Measurements from ENCODE around the gene LLGL2.

The LLGL2 gene

GRCh38 chr17:75552425-75553294, 27.2 kb downstream of the LLGL2 start:
- peak; percentile 73 for DNase-seq (ENCODE audit: low read depth)

- no peak for DNase-seq (ENCODE audit: low read depth)
Observed at GRCh38 chr17:75553295-75554110, 28.0 kb downstream of the LLGL2 start.

DNA sequence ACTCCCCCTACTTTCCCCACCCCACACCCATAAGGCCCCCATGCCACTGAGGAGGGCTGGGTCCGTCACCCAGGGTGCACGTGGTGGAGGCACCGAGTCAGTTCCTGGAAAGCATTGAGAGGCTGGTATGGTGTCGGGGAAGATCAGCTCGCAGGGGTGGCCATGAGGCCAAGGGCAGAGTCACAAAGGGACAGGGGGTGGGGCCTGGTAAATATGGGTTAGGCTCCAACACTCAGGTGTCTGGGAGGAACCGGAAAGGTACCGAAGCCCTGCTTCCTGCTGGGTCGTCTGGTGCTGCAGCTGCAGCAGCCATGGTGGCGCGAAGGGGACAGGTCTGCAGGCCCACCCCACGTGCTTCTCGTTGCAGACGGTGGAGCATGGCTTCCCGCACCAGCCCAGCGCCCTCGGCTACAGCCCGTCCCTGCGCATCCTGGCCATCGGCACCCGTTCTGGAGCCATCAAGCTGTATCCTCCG, 30.2 kb downstream of the LLGL2 start:
- no peak for DNase-seq (ENCODE audit: low read depth)

DNA sequence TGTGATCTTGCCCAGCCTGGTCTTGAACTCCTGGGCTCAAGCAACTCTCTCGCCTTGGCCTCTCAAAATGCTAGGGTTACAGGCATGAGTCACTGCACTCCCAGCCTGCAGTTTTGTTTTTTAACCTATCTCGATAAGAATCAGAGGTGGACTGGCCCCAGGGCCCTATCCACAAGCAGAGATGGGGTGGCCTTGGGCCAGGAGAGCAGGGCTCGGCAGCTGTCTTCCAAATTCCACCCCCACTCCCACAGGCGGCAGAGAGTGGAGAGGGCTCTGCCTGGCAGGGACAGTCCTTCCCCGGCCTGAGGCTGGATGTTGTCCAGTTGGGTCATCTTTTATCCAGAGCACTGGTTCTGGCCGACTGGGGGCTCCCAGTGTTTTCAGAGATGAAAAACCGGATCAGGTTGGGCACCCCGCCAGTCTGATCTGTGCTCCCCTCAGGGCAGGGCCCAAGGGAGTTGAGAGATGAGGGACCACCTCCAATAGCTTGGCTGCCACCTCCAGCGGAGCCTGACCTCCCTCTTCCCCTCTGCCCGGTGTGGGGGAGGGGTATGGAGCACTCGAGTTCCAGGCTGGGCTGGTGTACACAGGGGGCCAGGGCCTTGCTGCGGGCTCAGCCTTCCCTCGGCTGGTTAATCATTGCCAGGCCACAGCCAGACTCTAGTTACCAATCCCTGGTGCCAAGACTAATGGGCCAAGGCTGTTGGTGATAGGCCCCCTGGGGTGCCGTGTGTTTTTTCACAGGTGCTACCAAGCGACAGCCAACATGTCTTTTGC, 31.8 kb downstream of the LLGL2 start:
- DNase-seq (ENCODE audit: low read depth): peak; percentile 71

- no peak for DNase-seq (ENCODE audit: low read depth)
Observed at GRCh38 chr17:75557852-75558665, 32.6 kb downstream of the LLGL2 start.

DNA sequence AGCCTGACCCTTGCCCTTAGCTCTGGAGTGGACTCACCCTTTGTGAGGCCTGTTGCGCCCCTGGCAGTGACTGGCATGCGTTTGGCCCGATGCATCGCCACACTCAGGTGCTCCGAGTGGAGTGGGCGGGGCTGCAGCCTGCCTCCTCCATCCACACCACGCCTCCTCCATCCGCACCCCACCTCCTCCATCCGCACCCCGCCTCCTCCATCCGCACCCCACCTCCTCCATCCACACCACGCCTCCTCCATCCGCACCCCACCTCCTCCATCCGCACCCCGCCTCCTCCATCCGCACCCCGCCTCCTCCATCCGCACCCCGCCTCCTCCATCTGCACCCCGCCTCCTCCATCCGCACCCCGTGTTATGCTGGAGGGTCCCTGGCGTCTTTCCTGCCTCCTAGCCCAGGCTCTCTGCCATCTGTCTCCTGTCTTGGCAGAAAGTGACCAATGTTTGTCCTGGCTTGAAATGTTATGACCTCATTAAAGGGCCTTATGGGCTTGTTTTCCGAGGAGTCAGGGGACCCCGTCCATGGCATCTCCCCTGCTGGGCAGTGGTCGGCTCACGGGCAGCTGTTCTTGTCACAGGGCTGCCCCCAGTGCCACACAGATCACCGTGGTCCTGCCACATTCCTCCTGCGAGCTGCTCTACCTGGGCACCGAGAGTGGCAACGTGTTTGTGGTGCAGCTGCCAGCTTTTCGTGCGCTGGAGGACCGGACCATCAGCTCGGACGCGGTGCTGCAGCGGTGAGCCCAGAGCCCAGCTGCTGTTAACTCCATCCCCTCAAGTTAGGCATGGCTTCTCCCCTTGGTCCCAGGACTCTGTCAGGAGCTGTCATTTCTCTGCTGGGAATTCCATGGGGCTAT, 33.4 kb downstream of the LLGL2 start:
- DNase-seq (ENCODE audit: low read depth): no peak

- DNase-seq (ENCODE audit: low read depth): no peak
Observed at GRCh38 chr17:75559958-75560533, 34.5 kb downstream of the LLGL2 start.

- peak; percentile 35 for DNase-seq (ENCODE audit: low read depth)
Observed at GRCh38 chr17:75561927-75562603, 36.6 kb downstream of the LLGL2 start.

GRCh38 chr17:75563063-75563758, 37.7 kb downstream of the LLGL2 start:
- no peak for DNase-seq (ENCODE audit: low read depth)

- DNase-seq (ENCODE audit: low read depth): no peak
Observed at GRCh38 chr17:75564195-75564594, 38.7 kb downstream of the LLGL2 start.

- peak; percentile 56 for DNase-seq (ENCODE audit: low read depth)
Observed at GRCh38 chr17:75565066-75565465, 39.6 kb downstream of the LLGL2 start.

GRCh38 chr17:75565618-75566017, 40.1 kb downstream of the LLGL2 start:
- no peak for DNase-seq (ENCODE audit: low read depth)

DNA sequence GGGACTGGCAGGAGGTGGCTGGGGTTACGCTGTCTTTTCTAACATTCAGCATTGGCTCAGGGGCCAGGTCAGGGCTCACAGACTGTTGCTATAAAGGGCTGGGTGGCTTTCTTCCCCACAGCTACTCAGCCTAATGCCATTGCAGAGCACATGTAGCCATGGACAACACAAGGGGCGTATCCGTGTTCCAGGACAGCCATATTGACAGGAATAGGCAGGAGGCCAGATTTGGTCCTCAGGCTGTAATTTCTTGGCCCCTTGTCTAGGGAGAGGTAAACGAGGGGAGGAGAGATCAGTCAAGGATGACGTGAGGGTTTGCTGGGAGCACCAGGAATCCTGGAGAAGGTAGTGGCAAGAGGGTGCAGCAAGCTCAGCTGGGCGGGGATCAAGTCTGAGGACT, 40.9 kb downstream of the LLGL2 start:
- no peak for DNase-seq (ENCODE audit: low read depth)

GRCh38 chr17:75566834-75567233, 41.3 kb downstream of the LLGL2 start:
- DNase-seq (ENCODE audit: low read depth): no peak

GRCh38 chr17:75568412-75569255, 43.1 kb downstream of the LLGL2 start:
- DNase-seq (ENCODE audit: low read depth): no peak

- DNase-seq (ENCODE audit: low read depth): no peak
Observed at GRCh38 chr17:75570034-75570676, 44.7 kb downstream of the LLGL2 start.

DNA sequence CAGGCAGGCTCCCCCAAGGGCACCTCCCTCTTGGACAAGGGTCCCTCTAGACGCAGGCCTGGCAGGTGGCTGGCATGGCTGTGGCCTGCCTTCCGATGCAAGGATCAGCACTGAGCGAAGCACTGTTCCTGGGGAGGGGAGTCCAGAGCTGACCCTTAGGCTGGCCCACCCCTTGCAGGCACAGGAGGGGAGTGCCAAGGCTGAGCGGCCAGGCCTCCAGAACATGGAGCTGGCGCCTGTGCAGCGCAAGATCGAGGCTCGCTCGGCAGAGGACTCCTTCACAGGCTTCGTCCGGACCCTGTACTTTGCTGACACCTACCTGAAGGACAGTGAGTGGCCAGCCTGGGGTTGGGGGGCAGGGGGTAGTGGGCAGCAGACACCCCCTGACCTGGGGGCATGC, 45.3 kb downstream of the LLGL2 start:
- DNase-seq (ENCODE audit: low read depth): no peak

Measured in amniotic epithelial cell (primary cell).